Stimulated activated CD8-positive, alpha-beta memory T cell treated with anti-CD3 and anti-CD28 coated beads, Interleukin-7, amount 100 ng/mL, for 48 hours (primary cell): Measurements from ENCODE around the gene NDUFB4.
"Not testable (repeated sequence)": the region's sequence is repeated elsewhere in the genome, so short reads cannot be mapped to it uniquely, and the experiment has no call there.

Experiments used
- DNase-seq, 2 donors: peaks; one replicate each; pipeline ENCODE4 v3.0.0-alpha.2; 2020; ENCODE audit warnings: low read depth in 1 of 2; ENCODE audit errors: extremely low read depth in 1 of 2

NDUFB4 gene

GRCh38 chr3:120569222-120570057 lies 26.7 kb upstream of the NDUFB4 start:
- DNase-seq, result no peak

- DNase-seq, result no peak
Measured at GRCh38 chr3:120572027-120572426, 24.1 kb upstream of the NDUFB4 start.

- no peak for DNase-seq
Measured at GRCh38 chr3:120587332-120587975, 8.7 kb upstream of the NDUFB4 start.

- no peak for DNase-seq
Measured at GRCh38 chr3:120595788-120596115, 384 bp upstream of the NDUFB4 start.

- DNase-seq, result no peak
Measured at GRCh38 chr3:120596853-120597223, 702 bp downstream of the NDUFB4 start.

- no peak for DNase-seq
Measured at GRCh38 chr3:120597445-120598049, 1.4 kb downstream of the NDUFB4 start.

- no peak for DNase-seq
Measured at GRCh38 chr3:120599211-120599610, 3.1 kb downstream of the NDUFB4 start.

GRCh38 chr3:120601554-120601953 lies 5.4 kb downstream of the NDUFB4 start:
- DNase-seq, result no peak

GRCh38 chr3:120602682-120603081 lies 6.5 kb downstream of the NDUFB4 start:
- DNase-seq, result no peak

GRCh38 chr3:120604382-120604781 lies 8.2 kb downstream of the NDUFB4 start:
- DNase-seq, result no peak

GRCh38 chr3:120604784-120605183 lies 8.6 kb downstream of the NDUFB4 start:
- DNase-seq, result no peak

GRCh38 chr3:120608506-120608905 lies 12.4 kb downstream of the NDUFB4 start:
- no peak for DNase-seq

GRCh38 chr3:120614765-120615164 lies 18.6 kb downstream of the NDUFB4 start:
- DNase-seq, result no peak

GRCh38 chr3:120615847-120616609 lies 19.9 kb downstream of the NDUFB4 start:
- DNase-seq, result no peak

- DNase-seq, result not testable (repeated sequence)
Measured at GRCh38 chr3:120616745-120617144, 20.6 kb downstream of the NDUFB4 start.

GRCh38 chr3:120622457-120622856 lies 26.3 kb downstream of the NDUFB4 start:
- no peak for DNase-seq

- DNase-seq, result no peak
Measured at GRCh38 chr3:120622870-120623726, 27.0 kb downstream of the NDUFB4 start.

- DNase-seq, result no peak
Measured at GRCh38 chr3:120623727-120624093, 27.6 kb downstream of the NDUFB4 start.

- no peak for DNase-seq
Measured at GRCh38 chr3:120625159-120625586, 29.0 kb downstream of the NDUFB4 start.

GRCh38 chr3:120634539-120634938 lies 38.4 kb downstream of the NDUFB4 start:
- DNase-seq, result no peak
